ENCODE results near the gene EXD3. TPM values are rescaled to one million over a fixed set of nuclear protein-coding genes. Genes with fewer than 3 reads are reported as not detected.

EXD3 gene
- total RNA-seq, 3 donors from 2014 or later, result 39.4 to 56.7 (median 40.1) TPM

DNA sequence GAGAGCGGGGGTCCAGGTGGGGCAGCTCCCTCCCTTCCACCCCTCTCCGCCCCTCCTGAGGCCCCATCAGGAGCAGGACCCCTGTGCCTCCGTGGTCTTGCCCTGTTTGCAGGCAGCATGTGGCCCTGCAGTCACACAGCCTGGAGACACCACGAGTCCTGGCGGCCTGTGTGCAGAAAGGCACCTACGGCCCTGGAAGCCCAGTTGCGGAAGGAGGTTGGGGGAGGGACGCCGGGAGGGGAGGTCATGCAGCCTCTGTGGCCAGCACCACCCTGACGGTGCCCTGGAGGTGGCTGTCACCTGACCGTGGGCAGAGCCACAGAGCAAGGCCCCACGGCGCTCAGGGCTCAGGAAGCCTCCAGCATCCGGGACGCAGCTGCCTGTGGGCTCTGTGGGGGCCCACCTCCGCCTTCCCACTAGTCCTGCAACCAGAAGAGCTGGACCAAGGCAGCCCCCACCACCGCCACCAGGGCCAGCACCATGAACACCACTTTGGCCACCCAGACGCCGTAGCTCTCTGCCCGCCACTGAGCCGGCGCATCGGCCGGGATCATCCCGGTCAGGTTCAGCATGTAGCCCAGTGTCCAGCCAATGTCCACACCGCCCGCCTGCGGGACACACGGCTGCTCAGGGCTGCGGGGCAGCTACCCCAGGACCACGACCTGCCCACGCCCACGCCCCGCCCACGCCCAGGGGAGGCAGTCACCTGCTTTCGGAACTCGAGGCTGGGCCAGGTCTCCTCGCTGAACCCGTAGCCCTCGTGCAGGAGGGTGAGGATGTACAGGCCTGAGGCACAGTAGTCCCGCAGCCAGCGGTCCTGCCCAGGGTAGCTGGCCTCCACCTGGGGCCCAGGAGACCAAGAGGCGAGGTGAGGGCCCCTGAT lies 11.8 kb upstream of the EXD3 start:
- DNase-seq, result peak in 2 of 3 donors; percentile 42 to 56
- TF ChIP-seq, protein P1, sequence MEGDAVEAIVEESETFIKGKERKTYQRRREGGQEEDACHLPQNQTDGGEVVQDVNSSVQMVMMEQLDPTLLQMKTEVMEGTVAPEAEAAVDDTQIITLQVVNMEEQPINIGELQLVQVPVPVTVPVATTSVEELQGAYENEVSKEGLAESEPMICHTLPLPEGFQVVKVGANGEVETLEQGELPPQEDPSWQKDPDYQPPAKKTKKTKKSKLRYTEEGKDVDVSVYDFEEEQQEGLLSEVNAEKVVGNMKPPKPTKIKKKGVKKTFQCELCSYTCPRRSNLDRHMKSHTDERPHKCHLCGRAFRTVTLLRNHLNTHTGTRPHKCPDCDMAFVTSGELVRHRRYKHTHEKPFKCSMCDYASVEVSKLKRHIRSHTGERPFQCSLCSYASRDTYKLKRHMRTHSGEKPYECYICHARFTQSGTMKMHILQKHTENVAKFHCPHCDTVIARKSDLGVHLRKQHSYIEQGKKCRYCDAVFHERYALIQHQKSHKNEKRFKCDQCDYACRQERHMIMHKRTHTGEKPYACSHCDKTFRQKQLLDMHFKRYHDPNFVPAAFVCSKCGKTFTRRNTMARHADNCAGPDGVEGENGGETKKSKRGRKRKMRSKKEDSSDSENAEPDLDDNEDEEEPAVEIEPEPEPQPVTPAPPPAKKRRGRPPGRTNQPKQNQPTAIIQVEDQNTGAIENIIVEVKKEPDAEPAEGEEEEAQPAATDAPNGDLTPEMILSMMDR (IDR thresholded peaks at IDR 0.05), result no peak

DNA sequence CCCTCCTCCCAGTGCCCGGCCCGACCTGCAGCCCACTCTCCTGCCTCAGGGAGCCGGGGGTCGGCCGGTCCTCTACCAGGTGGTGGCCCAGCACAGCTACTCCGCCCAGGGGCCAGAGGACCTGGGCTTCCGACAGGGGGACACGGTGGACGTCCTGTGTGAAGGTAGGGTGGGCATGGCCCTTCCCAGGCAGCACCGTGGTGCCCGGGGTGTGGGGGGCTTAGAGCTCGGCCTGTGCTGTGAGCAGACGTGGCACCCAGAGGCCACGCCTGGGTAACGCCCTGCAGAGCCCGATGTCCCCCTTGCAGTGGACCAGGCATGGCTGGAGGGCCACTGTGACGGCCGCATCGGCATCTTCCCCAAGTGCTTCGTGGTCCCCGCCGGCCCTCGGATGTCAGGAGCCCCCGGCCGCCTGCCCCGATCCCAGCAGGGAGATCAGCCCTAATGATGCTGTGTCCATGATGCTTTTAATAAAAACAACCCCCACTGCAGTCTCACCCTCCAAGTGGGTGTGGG lies 11.0 kb upstream of the EXD3 start:
- peaks cover 33% of the 10 kb centered on the region for H3K4me1 ChIP-seq (ENCODE audit: low read depth)
- DNase-seq (peak in 1 of 3 donors; percentile 52), ATAC-seq (no peak)
- no peaks in the 10 kb centered on the region for H3K36me3 ChIP-seq (ENCODE audit: low read depth)
- intact Hi-C loops (cut with DNase I, micrococcal nuclease), result no loop called here
- TF ChIP-seq, protein P1 (IDR thresholded peaks at IDR 0.05), result no peak
- H3K9me3 ChIP-seq, result no peaks in the 10 kb centered on the region
- H3K4me3 ChIP-seq, result no peak overlapping the region

More for the DNA sequence above, 11.8 kb upstream of the EXD3 start:
- intact Hi-C loops (cut with DNase I, micrococcal nuclease), result no loop called here
- Histone ChIP-seq H3K36me3 (ENCODE audit: low read depth) (no peaks in the 10 kb centered on the region), H3K4me3 (no peak overlapping the region), H3K4me1 (ENCODE audit: low read depth) (peaks cover 33% of the 10 kb centered on the region), H3K9me3 (no peaks in the 10 kb centered on the region)
- no peak for ATAC-seq

DNA sequence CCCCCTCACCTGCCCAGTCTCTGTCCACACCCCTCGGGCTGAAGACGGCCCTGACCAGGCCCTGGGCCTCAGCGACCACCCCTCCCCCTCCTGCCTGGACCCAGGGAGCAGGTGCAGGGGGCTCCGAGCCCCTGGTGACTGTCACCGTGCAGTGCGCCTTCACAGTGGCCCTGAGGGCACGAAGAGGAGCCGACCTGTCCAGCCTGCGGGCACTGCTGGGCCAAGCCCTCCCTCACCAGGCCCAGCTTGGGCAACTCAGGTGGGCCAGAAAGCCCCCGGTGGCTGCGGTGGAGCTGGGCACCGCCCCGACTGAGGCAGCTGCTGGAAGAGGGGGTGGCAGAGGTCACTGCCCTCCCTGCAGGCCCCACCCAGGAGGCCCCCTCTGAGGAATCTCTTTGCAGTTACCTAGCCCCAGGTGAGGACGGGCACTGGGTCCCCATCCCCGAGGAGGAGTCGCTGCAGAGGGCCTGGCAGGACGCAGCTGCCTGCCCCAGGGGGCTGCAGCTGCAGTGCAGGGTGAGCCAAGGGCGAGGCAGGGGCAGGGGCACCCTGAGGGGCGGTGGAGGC lies 10.5 kb upstream of the EXD3 start:
- DNase-seq, result peak in 1 of 3 donors; percentile 33
- H3K9me3 ChIP-seq, result no peaks in the 10 kb centered on the region
- no peaks in the 10 kb centered on the region for H3K36me3 ChIP-seq (ENCODE audit: low read depth)
- ATAC-seq, result no peak
- no peak overlapping the region for H3K4me3 ChIP-seq
- TF ChIP-seq, protein P1 (IDR thresholded peaks at IDR 0.05), result no peak
- intact Hi-C loops (cut with DNase I, micrococcal nuclease), result no loop called here
- peaks cover 33% of the 10 kb centered on the region for H3K4me1 ChIP-seq (ENCODE audit: low read depth)

DNA sequence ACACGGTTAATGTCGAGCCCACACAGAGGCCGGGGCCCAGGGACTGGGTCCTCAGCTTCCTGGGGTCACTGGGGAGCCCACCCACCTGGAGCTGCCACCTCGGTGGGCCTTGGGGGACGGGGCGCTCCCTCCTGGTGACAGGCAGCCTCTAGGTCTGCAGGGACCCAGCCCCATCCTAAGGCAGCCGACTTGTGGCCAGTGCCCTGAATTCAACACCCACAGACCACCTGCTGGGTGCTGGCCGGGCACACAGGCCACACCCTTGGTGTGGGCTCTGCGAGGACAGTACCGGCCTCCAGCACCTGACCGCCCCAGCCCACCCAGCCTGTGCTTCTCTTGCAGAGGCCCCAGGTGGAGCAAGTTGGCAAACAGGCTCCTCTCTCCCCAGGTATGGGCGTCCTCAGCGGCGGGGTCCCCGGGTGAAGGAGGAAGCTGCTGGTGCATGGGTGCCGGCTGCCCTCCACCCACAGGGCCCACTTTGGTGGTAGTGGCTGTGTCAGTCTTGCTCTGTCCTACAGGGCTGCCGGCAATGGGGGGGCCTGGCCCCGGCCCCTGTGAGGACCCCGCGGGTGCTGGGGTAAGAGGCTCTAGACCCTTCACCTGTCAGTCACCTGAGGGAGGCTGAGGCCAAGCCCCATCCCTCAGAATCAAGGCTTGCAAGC lies 9.9 kb upstream of the EXD3 start:
- Histone ChIP-seq H3K4me3 (no peak overlapping the region), H3K36me3 (ENCODE audit: low read depth) (no peaks in the 10 kb centered on the region), H3K4me1 (ENCODE audit: low read depth) (peaks cover 28% of the 10 kb centered on the region), H3K9me3 (no peaks in the 10 kb centered on the region)
- ATAC-seq (no peak), DNase-seq (peak in 1 of 3 donors; percentile 52)
- TF ChIP-seq, protein P1 (IDR thresholded peaks at IDR 0.05), result no peak
- intact Hi-C loops (cut with DNase I, micrococcal nuclease), result no loop called here

DNA sequence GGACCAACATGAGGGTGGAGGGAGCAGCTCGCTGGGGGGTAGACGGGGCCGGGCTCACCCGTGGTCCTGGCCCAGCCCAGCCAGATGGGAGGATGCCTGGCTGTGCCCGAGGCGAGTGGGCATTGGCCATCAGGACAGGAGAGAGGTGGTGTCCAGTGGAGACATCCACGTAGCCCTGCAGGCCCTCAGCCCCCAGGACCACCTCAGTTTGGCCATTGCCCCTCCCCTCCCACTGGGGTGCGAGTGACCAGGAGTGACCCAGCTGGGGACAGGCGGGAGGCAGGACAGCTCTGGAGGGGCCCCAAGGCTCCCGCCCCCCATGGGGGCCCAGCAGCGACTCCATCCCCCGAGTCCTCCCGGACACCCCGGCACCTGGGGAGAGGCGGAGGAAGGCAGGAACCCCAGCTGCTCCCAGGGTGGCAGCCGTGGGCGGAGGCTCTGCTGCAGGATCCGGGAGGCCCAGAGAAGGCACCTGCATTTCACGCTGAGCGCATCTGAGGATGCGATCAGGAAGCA lies 8.5 kb upstream of the EXD3 start:
- Histone ChIP-seq H3K4me1 (ENCODE audit: low read depth) (peaks cover 16% of the 10 kb centered on the region), H3K36me3 (ENCODE audit: low read depth) (no peaks in the 10 kb centered on the region), H3K9me3 (no peaks in the 10 kb centered on the region), H3K4me3 (no peak overlapping the region)
- ATAC-seq (no peak), DNase-seq (peak in 1 of 3 donors; percentile 50)
- TF ChIP-seq, protein P1 (IDR thresholded peaks at IDR 0.05), result no peak
- intact Hi-C loops (cut with DNase I, micrococcal nuclease), result no loop called here

Data from mucosa of descending colon (tissue), 3 donors.